SU-DHL-6 (cell line): ENCODE data around the gene HOXA11.

Experiments
- CTCF ChIP-seq: fragments of 200-600 bp; sonication (generic); IDR thresholded peaks from one replicate; pipeline ENCODE4 v1.5.1; 2017; ENCODE audit warnings: antibody characterized with exemption, mild to moderate bottlenecking, low read length, moderate library complexity; ENCODE audit not compliant: insufficient read depth, poor library complexity, severe bottlenecking
- EZH2phosphoT487 ChIP-seq: fragments of 200-600 bp; sonication (generic), shearing (Covaris generic); conservative IDR thresholded peaks from 2 replicates; pipeline ENCODE4 v1.6.1; 2018; ENCODE audit warnings: mild to moderate bottlenecking, antibody characterized with exemption, low read length, moderate library complexity, mixed read lengths

GRCh38 chr7:27184337-27185012 lies 557 bp downstream of the HOXA11 start:
- no peak for TF ChIP-seq CTCF
- TF ChIP-seq EZH2phosphoT487, result no peak
